Retinal pigment epithelial cell (primary cell): ENCODE measurements around the gene SEZ6L2.

Experiments used
- DNase-seq: peaks from one replicate; pipeline ENCODE4 v3.0.0-alpha.2; 2010; ENCODE audit warnings: low read depth
- H3K4me3 ChIP-seq: 2 replicates; pipeline ENCODE4 v1.5.1; 2011; ENCODE audit warnings: mild to moderate bottlenecking, low read length, control low read depth, moderate library complexity
- TF ChIP-seq, protein P1 (sequence below): conservative IDR thresholded peaks from 2 replicates; pipeline ENCODE4 v1.5.1; 2011; ENCODE audit warnings: low read depth, low read length, control low read depth, inconsistent platforms

The SEZ6L2 gene

DNA sequence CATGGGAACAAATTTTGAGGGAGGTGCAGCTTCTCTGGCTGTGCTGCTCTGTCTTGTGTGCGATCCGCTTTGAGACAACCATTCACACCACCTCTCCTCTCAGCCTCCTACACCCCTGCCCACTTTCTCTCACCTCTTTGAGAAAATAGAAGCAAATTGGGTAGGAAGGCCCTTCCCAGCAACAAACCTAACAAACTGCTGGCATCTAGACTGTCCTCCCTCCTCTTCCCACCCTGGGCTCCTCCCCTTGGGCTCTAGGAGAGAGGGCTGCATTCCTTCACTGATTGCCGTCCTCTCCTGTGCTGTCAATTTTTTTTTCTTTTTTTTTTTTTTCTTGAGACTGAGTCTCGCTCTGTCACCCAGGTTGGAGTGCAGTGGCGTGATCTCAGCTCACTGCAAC, 49.8 kb downstream of the SEZ6L2 start:
- TF ChIP-seq, protein P1, sequence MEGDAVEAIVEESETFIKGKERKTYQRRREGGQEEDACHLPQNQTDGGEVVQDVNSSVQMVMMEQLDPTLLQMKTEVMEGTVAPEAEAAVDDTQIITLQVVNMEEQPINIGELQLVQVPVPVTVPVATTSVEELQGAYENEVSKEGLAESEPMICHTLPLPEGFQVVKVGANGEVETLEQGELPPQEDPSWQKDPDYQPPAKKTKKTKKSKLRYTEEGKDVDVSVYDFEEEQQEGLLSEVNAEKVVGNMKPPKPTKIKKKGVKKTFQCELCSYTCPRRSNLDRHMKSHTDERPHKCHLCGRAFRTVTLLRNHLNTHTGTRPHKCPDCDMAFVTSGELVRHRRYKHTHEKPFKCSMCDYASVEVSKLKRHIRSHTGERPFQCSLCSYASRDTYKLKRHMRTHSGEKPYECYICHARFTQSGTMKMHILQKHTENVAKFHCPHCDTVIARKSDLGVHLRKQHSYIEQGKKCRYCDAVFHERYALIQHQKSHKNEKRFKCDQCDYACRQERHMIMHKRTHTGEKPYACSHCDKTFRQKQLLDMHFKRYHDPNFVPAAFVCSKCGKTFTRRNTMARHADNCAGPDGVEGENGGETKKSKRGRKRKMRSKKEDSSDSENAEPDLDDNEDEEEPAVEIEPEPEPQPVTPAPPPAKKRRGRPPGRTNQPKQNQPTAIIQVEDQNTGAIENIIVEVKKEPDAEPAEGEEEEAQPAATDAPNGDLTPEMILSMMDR = no peak
- H3K4me3 ChIP-seq = no peak overlapping the region
- no peak for DNase-seq

DNA sequence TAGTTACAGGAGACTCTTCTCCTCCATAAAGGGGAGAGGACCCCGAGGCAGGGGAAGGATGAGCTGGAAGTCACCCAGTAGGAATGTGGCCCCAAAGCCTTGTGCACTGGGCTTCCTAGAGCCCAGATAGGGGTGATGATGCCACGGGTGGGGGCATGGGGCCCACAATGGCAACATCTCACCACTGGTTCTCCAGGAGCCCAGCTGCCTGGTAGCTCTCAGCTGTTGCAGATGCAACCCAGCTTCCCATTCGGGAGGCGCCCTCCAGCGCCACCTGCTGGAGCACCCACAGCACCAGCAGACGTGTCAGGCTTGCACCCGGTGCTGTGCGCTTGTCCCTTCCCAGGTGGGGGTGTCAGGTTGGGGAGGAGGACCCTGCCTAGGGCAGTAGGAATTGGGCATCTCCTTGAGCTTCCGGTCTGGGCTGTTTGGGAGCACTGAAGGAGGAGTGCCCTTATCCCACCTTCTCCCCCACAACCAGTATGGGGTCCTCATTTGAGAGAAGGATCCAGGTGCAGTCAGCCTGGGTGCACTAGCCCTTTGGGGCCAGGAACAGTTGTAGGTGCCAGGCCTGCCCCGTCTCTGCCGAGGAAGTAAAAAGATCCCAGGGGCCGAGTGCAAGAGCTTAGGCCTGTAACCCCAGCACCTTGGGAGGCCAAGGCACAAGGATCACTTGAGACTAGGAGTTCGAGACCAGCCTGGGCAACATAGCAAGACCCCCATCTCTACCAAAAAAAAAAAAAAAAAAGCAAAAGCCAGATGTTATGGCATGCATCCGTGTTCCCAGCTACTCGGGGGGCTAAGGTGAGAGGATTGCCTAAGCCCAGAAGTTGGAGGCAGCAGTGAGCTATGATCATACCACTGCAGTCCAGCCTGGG, 50.7 kb downstream of the SEZ6L2 start:
- no peak for DNase-seq
- TF ChIP-seq, protein P1 = peak; percentile 96
- H3K4me3 ChIP-seq = no peak overlapping the region

DNA sequence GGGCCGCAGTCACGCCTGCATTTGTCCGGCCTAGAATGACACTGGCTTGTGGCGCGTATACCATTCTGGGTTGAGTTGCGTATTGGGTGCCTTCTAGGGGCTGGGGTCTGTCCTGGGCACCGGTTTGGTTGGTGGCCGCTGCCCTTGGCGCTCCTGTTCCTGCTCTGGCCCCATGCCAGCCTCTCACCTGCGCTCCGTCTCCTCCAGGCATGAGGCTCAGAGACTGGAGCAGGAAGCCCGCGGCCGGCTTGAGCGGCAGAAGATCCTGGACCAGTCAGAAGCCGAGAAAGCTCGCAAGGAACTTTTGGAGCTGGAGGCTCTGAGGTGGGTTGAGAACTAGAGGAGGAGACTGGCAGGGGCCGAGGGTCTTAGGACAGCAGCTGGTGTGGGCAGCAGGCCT, 53.7 kb downstream of the SEZ6L2 start:
- H3K4me3 ChIP-seq = no peak overlapping the region
- TF ChIP-seq, protein P1 = no peak
- DNase-seq = no peak

DNA sequence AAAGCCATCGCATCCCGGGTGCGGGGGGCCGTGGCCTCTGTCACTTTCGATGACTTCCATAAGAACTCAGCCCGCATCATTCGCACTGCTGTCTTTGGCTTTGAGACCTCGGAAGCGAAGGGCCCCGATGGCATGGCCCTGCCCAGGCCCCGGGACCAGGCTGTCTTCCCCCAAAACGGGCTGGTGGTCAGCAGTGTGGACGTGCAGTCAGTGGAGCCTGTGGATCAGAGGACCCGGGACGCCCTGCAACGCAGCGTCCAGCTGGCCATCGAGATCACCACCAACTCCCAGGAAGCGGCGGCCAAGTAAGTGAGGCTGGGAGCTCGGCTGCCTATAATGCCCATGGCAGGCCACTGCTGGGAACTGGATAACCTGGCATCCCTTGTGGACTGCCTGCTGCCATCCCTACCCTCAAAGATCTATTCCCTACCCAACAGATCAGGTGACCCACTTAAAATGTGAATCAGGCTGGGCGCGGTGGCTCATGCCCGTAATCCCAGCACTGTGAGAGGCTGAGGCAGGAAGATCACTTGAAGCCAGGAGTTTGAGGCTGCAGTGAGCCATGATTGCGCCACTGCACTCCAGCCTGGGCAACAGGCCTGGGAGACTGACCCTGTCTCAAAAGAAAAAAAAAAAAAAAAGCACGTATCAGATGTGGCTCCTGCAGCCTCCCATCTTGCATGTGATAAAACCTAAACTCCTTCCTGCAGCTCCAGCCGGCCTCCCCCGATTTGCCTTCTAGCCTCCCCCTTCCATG, 54.6 kb downstream of the SEZ6L2 start:
- DNase-seq = no peak
- H3K4me3 ChIP-seq = no peak overlapping the region
- TF ChIP-seq, protein P1 = no peak

DNA sequence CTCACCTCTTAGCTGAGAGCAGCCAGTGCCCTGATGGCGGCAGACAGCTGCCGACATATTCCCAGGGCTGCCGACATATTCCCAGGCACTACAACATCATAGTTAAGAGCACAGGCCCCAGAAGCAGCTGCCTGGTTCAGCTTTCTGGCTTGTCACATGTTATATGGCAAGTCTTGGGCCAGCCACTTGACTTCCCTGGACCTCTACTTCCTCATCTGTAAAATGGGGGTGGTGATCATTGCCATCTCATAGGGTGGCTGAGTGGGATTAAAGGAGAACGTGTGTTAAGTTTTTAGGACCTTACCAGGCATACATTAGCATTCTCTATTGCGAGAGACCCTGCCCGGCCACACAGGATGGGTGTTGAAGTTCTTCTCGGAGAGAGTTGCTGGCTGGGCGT, 55.4 kb downstream of the SEZ6L2 start:
- DNase-seq = no peak
- TF ChIP-seq, protein P1 = no peak
- no peak overlapping the region for H3K4me3 ChIP-seq

DNA sequence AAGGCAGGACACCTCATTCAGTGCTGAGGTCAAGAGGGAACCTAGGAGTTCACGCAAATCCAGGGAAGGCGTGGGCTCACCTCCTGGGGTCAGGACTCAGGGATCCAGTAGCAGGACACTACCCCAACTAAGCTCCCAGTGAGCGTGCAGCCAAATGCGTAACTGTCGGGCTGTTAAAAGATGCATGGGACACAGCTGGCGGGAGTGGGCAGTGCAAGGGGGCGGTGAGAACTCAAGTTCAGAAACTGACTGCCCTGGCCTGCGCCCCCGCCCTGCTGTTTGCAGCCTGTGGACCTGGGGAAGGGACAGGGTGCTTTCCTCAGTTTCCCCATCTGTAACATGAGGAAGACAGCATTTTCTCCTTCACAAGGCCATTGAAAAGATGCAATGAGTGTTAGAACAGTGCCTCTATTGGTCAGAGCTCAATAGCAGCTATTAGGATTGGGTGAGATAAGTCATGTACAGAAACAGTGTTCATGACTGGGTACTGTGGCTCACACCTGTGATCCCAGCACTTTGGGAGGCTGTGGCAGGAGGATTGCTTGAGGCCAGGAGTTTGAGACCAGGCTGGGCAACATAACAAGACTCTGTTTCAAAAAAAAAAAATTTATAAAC, 56.5 kb downstream of the SEZ6L2 start:
- no peak for DNase-seq
- TF ChIP-seq, protein P1 = no peak
- no peak overlapping the region for H3K4me3 ChIP-seq
